ENCODE data around the gene MRGPRG.

MRGPRG gene

GRCh38 chr11:3206922-3207204 is 11.8 kb downstream of the MRGPRG start:
- TF ChIP-seq CTCF (IDR thresholded peaks at IDR 0.05; ENCODE audit: low read depth, low read length) = no peak
- no peak for TF ChIP-seq EZH2phosphoT487 (IDR thresholded peaks at IDR 0.05; ENCODE audit: low read depth)
- Histone ChIP-seq H3K4me3 (ENCODE audit: low read length) (no peak overlapping the region), H3K79me2 (ENCODE audit: low read length) (no peaks in the 10 kb centered on the region), H2AFZ (ENCODE audit: low read depth, low read length) (no peak overlapping the region), H3K27ac (ENCODE audit: low read length) (no peak overlapping the region), H3K36me3 (replicated peaks; ENCODE audit: low read depth, low read length) (no peaks in the 10 kb centered on the region), H3K9me3 (ENCODE audit: insufficient read depth, low read length) (no peaks in the 10 kb centered on the region), H3K27me3 (ENCODE audit: low read depth, low read length) (0 out of 2 replicates have a peak, but pooled peaks cover 3% of the 10 kb centered on the region), H3K9ac (ENCODE audit: low read length) (no peak overlapping the region), H3K4me1 (ENCODE audit: low read length) (no peaks in the 10 kb centered on the region), H3K4me2 (ENCODE audit: low read length) (no peak overlapping the region), H4K20me1 (ENCODE audit: insufficient read depth, low read length) (no peaks in the 10 kb centered on the region)

DNA sequence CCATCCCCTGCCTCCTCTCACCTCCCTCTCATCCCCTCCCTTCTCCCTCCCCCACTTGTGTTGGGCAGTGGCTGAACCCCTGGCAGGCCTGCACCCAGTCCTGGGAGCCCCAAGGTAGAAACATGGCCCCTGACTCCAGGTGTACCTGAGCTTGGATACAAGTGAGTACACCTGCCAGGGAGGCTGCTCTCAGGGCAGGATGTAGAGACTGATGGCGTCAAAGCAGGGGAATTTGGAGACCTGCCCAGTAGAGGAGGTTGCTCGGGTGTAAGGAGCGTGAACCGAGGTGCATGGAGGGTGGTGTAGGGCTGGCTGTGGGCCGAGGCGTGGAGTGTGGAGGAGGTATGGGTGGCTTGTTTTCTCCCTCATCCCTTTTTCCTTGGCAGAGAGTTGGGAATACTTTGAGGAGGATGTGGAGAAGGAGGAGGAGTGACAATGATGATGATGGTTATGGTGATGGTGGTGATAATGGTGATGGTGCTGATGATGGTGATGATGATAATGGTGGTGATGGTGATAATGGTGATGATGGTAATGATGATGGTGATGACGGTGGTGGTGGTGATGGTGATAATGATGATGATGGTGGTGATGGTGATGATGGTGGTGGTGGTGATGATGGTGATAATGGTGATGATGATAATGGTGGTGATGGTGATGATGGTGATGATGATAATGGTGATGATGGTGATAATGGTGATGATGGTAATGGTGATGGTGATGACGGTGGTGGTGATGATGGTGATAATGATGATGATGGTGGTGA is 12.3 kb downstream of the MRGPRG start:
- Histone ChIP-seq H3K79me2 (ENCODE audit: low read length) (no peaks in the 10 kb centered on the region), H2AFZ (ENCODE audit: low read depth, low read length) (no peak overlapping the region), H3K36me3 (replicated peaks; ENCODE audit: low read depth, low read length) (no peaks in the 10 kb centered on the region), H4K20me1 (ENCODE audit: insufficient read depth, low read length) (no peaks in the 10 kb centered on the region), H3K27me3 (ENCODE audit: low read depth, low read length) (0 out of 2 replicates have a peak, but pooled peaks cover 3% of the 10 kb centered on the region), H3K4me1 (ENCODE audit: low read length) (no peaks in the 10 kb centered on the region), H3K4me2 (ENCODE audit: low read length) (no peak overlapping the region), H3K27ac (ENCODE audit: low read length) (no peak overlapping the region), H3K4me3 (ENCODE audit: low read length) (no peak overlapping the region), H3K9ac (ENCODE audit: low read length) (no peak overlapping the region), H3K9me3 (ENCODE audit: insufficient read depth, low read length) (no peaks in the 10 kb centered on the region)
- TF ChIP-seq CTCF (IDR thresholded peaks at IDR 0.05; ENCODE audit: low read depth, low read length) (no peak), EZH2phosphoT487 (IDR thresholded peaks at IDR 0.05; ENCODE audit: low read depth) (no peak)

DNA sequence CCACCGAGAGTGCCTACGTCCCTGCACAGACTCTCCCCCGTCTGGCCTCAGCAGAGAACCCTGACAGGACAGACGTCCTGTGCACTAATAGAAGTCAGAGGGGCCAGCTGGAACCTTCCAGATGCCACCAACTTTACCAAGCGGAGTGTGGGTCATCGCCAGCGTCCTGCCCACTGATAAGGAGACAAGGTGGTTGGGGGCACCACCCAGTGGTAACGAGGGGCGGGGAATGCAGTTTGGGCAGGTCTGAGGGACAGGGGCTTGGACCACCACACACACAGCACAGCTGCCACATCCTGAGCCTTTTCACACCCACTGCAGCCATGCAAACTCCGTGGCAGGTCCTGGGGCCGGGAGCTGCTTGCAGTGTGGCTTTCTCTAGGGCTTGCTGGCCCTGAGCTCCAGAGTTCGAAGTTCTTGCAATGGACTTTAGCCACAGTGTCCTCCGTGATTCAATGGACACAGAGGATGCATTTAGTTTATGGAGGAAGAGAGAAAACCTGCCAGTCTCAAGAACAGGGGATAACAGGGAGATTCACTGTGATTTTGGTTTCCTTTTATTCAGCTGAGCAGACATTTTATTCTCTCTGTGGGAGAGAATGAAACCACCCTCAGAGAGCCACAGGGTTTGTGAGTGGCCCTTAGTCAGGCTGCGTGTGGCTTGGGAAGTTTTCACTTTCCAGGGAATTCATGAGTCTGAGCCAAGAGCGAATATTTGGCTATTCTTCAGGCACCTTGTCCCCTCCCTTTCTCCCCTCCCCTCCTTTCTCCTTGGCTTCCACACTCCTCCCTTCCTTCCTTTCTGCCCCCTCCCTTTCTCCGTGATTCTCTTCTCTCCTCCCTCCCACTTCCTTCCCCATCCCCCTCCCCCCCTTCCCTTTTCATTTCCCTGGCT is 13.1 kb downstream of the MRGPRG start:
- Histone ChIP-seq H3K36me3 (replicated peaks; ENCODE audit: low read depth, low read length) (no peaks in the 10 kb centered on the region), H3K27me3 (ENCODE audit: low read depth, low read length) (0 out of 2 replicates have a peak, but pooled peaks cover 3% of the 10 kb centered on the region), H4K20me1 (ENCODE audit: insufficient read depth, low read length) (no peaks in the 10 kb centered on the region), H3K4me1 (ENCODE audit: low read length) (no peaks in the 10 kb centered on the region), H3K4me3 (ENCODE audit: low read length) (no peak overlapping the region), H3K9ac (ENCODE audit: low read length) (no peak overlapping the region), H3K4me2 (ENCODE audit: low read length) (no peak overlapping the region), H2AFZ (ENCODE audit: low read depth, low read length) (no peak overlapping the region), H3K27ac (ENCODE audit: low read length) (no peak overlapping the region), H3K9me3 (ENCODE audit: insufficient read depth, low read length) (no peaks in the 10 kb centered on the region), H3K79me2 (ENCODE audit: low read length) (no peaks in the 10 kb centered on the region)
- TF ChIP-seq CTCF (IDR thresholded peaks at IDR 0.05; ENCODE audit: low read depth, low read length) (no peak), EZH2phosphoT487 (IDR thresholded peaks at IDR 0.05; ENCODE audit: low read depth) (no peak)

All from OCI-LY3 (cell line).